ENCODE measurements around the gene KCNE3. TPM values are rescaled to one million over a fixed set of nuclear protein-coding genes. Genes with fewer than 3 reads are reported as not detected.

Gene KCNE3
- total RNA-seq, 4 donors from 2014 or later = 2.4 to 13.7 (median 10.5) TPM

DNA sequence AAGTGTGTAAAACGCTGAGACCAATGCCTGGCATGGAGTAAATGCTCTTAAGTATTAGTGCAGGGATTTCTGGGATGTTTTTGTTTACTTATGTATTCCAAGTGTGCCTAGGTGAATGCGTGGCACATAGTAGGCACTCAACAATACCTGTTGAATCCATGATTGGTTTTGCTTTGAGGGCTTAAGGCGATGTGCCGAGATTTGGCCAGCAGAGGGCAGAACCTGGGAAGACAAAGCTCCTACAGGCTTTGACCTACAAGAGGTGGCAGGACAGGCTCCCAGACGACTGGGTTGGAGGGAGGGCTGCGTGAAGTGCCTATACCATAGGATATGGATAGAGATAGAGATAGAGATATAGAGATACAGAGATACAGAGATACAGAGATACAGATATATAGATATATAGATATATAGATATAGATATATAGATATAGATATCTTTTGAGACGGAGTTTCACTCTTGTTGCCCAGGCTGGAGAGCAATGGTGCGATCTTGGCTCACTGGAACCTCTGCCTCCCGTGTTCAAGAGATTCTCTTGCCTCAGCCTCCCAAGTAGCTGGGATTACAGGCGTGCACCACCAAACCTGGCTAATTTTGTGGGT lies 13.9 kb downstream of the KCNE3 start:
- TF ChIP-seq, protein P1, sequence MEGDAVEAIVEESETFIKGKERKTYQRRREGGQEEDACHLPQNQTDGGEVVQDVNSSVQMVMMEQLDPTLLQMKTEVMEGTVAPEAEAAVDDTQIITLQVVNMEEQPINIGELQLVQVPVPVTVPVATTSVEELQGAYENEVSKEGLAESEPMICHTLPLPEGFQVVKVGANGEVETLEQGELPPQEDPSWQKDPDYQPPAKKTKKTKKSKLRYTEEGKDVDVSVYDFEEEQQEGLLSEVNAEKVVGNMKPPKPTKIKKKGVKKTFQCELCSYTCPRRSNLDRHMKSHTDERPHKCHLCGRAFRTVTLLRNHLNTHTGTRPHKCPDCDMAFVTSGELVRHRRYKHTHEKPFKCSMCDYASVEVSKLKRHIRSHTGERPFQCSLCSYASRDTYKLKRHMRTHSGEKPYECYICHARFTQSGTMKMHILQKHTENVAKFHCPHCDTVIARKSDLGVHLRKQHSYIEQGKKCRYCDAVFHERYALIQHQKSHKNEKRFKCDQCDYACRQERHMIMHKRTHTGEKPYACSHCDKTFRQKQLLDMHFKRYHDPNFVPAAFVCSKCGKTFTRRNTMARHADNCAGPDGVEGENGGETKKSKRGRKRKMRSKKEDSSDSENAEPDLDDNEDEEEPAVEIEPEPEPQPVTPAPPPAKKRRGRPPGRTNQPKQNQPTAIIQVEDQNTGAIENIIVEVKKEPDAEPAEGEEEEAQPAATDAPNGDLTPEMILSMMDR (IDR thresholded peaks at IDR 0.05) = peak; percentile 61 to 74 (median 68)
- TF ChIP-seq POLR2A (IDR thresholded peaks at IDR 0.05) = no peak
- H3K27ac ChIP-seq = no peak overlapping the region
- H3K4me1 ChIP-seq = no peaks in the 10 kb centered on the region
- intact Hi-C loops (cut with DNase I; ENCODE audit: low total_unique reads) = loop anchor here (5.0 to 10.0 kb wide), 2 partner anchors 66 to 121 kb away; no protein-coding TSS in a partner anchor
- no peak overlapping the region for H3K4me3 ChIP-seq
- no peaks in the 10 kb centered on the region for H3K36me3 ChIP-seq
- H3K27me3 ChIP-seq = no peaks in the 10 kb centered on the region
- DNase-seq = peak; percentile 60 to 61
- H3K9me3 ChIP-seq = no peaks in the 10 kb centered on the region

DNA sequence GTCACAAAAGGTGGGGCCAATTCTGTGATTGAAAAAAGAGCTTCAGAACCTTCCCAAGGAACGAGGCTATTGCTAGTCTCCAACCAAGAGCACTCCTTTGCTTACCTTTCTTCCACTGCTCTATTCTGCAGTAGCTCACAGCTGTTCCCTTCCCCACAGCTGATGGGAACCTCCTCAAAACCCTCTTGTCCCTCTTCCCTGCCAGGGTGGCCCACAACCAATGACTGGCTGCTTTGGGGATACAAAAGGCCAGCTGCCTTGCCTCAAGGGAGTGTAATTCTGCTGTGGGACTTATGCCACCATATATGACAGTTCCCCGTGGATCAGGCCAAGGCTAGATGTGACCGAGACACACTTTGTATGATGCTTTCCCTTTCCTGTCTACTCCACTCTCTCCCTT lies 15.0 kb downstream of the KCNE3 start:
- H3K4me1 ChIP-seq = no peaks in the 10 kb centered on the region
- TF ChIP-seq POLR2A (IDR thresholded peaks at IDR 0.05) = no peak
- TF ChIP-seq, protein P1 (IDR thresholded peaks at IDR 0.05) = no peak
- intact Hi-C loops (cut with DNase I; ENCODE audit: low total_unique reads) = loop anchor here (5.0 to 10.0 kb wide), 2 partner anchors 65 to 122 kb away; no protein-coding TSS in a partner anchor
- H3K4me3 ChIP-seq = no peak overlapping the region
- no peaks in the 10 kb centered on the region for H3K9me3 ChIP-seq
- H3K27ac ChIP-seq = no peak overlapping the region
- no peaks in the 10 kb centered on the region for H3K27me3 ChIP-seq
- H3K36me3 ChIP-seq = no peaks in the 10 kb centered on the region
- DNase-seq = no peak

DNA sequence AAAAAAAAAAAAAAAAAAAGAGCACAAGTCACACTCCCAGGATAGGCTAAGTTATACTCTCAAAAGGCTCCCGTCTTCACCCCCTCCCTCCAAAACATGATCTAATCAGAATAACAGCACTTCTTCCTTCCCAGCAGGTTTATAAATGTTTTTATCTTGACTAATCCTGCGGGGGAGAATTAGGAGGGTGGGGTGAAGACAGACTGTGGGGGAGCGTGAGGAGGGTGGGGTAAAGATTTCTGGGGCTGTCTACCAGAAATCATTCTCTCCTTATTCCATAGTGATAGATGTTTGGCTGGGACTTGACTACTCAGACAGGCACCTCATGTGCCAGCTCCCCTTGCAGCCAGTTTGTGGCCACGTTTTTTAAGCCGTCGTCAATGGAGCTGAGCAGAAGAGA lies 17.0 kb downstream of the KCNE3 start:
- no peaks in the 10 kb centered on the region for H3K36me3 ChIP-seq
- TF ChIP-seq, protein P1 (IDR thresholded peaks at IDR 0.05) = no peak
- no peak for TF ChIP-seq POLR2A (IDR thresholded peaks at IDR 0.05)
- no peaks in the 10 kb centered on the region for H3K9me3 ChIP-seq
- H3K4me1 ChIP-seq = no peaks in the 10 kb centered on the region
- H3K27ac ChIP-seq = peak overlapping the region in 1 of 2 donors; percentile 22
- H3K4me3 ChIP-seq = no peak overlapping the region
- peak in 1 of 2 donors; percentile 27 for DNase-seq
- no peaks in the 10 kb centered on the region for H3K27me3 ChIP-seq
- intact Hi-C loops (cut with DNase I; ENCODE audit: low total_unique reads) = loop anchor here (5.0 to 10.0 kb wide), 2 partner anchors 63 to 124 kb away; no protein-coding TSS in a partner anchor

DNA sequence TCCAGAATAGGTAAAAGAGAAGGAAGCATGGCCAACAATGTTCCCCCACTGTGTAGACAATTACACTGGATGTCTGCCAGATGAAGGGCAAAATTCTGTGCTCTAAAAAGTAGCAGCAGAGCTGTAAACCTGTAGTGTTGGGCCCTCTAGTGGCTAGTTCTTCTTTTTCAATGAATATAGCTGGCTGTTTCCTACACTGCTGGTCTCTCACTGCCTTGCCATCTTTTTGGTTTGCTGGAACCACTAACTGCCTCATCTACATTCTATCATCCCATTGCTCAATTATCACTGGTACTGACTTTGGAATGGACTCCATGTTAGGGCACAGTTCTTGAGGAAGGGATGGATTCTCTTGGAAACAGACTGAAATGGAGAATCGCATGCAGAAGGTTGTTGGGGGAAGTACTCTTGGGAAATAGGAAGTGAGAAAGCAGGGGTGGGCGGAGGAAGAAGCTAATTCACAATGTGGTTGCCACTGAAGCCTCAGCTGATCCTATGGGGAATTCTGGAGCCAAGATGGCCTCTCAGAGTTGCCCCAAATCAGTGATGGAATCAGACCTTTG lies 17.9 kb downstream of the KCNE3 start:
- no peaks in the 10 kb centered on the region for H3K27me3 ChIP-seq
- peaks cover under 1 to 2% of the 10 kb centered on the region in 2 donors for H3K4me1 ChIP-seq
- TF ChIP-seq, protein P1 (IDR thresholded peaks at IDR 0.05) = peak; percentile 71 to 91 (median 83)
- no peak for TF ChIP-seq POLR2A (IDR thresholded peaks at IDR 0.05)
- intact Hi-C loops (cut with DNase I; ENCODE audit: low total_unique reads) = loop anchor here (5.0 kb wide), 1 partner anchor 192 kb away; no protein-coding TSS in a partner anchor
- DNase-seq = peak; percentile 26 to 73
- no peaks in the 10 kb centered on the region for H3K9me3 ChIP-seq
- H3K27ac ChIP-seq = peak overlapping the region in 1 of 2 donors; percentile 22
- no peak overlapping the region for H3K4me3 ChIP-seq
- H3K36me3 ChIP-seq = no peaks in the 10 kb centered on the region

DNA sequence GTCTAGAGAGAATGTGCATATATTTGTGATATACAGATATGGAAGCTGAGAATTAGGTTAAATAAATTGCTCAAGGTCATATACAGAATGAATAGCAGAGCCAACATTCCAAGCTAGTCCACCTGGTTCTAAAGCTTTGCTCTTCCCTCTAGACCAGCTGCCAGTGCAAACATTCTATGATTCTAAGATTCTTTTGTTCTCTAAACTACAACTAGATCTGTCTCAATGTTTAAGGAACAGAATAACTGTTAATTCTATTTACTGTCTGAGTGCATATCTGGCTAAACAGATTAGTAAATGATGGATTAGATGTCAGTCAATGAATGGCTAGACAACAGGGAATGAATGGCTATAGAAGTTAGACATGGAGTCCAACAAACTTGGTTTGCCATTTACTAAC lies 19.6 kb downstream of the KCNE3 start:
- intact Hi-C loops (cut with DNase I; ENCODE audit: low total_unique reads) = loop anchor here (5.0 kb wide), 1 partner anchor 190 kb away; no protein-coding TSS in a partner anchor
- no peak for TF ChIP-seq POLR2A (IDR thresholded peaks at IDR 0.05)
- TF ChIP-seq, protein P1 (IDR thresholded peaks at IDR 0.05) = no peak
- Histone ChIP-seq H3K4me1 (peaks cover 4 to 7% of the 10 kb centered on the region in 2 donors), H3K36me3 (no peaks in the 10 kb centered on the region), H3K27me3 (no peaks in the 10 kb centered on the region), H3K27ac (no peak overlapping the region), H3K4me3 (no peak overlapping the region), H3K9me3 (no peaks in the 10 kb centered on the region)
- no peak for DNase-seq
